Upper lobe of left lung (tissue), 4 donors: ENCODE data around the gene SLC4A2.
A peak's percentile ranks its signal among the peaks of the same experiment; 100 is the strongest.

Experiments
- EP300 ChIP-seq, 4 donors: sonication (generic); formaldehyde crosslinking; IDR thresholded peaks; one replicate each; pipeline ENCODE4 v1.5.1; 2017; ENCODE audit warnings: antibody characterized with exemption in 4 of 4, control low read depth in 2 of 4
- TF ChIP-seq, protein P1 (sequence below), 6 experiments: fragments of 450-650 bp in 4 of 6; fragments of 200-600 bp in 2 of 6; sonication (generic) in 2 of 6; IDR thresholded peaks; one replicate each; pipeline ENCODE4 v1.5.1; 2016 to 2019; ENCODE audit warnings: antibody characterized with exemption in 6 of 6

DNA sequence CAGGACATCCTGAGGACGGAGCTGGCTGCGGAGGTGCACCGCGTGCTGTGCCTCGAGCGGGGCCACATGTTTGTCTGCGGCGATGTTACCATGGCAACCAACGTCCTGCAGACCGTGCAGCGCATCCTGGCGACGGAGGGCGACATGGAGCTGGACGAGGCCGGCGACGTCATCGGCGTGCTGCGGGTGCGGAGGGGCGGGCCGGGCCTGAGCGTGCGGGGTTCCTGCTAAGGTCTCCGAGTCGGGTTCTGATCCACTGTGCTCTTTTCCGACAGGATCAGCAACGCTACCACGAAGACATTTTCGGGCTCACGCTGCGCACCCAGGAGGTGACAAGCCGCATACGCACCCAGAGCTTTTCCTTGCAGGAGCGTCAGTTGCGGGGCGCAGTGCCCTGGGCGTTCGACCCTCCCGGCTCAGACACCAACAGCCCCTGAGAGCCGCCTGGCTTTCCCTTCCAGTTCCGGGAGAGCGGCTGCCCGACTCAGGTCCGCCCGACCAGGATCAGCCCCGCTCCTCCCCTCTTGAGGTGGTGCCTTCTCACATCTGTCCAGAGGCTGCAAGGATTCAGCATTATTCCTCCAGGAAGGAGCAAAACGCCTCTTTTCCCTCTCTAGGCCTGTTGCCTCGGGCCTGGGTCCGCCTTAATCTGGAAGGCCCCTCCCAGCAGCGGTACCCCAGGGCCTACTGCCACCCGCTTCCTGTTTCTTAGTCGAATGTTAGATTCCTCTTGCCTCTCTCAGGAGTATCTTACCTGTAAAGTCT, 45.5 kb upstream of the SLC4A2 start:
- no peak for TF ChIP-seq EP300 (IDR thresholded peaks at IDR 0.05)
- TF ChIP-seq, protein P1, sequence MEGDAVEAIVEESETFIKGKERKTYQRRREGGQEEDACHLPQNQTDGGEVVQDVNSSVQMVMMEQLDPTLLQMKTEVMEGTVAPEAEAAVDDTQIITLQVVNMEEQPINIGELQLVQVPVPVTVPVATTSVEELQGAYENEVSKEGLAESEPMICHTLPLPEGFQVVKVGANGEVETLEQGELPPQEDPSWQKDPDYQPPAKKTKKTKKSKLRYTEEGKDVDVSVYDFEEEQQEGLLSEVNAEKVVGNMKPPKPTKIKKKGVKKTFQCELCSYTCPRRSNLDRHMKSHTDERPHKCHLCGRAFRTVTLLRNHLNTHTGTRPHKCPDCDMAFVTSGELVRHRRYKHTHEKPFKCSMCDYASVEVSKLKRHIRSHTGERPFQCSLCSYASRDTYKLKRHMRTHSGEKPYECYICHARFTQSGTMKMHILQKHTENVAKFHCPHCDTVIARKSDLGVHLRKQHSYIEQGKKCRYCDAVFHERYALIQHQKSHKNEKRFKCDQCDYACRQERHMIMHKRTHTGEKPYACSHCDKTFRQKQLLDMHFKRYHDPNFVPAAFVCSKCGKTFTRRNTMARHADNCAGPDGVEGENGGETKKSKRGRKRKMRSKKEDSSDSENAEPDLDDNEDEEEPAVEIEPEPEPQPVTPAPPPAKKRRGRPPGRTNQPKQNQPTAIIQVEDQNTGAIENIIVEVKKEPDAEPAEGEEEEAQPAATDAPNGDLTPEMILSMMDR (IDR thresholded peaks at IDR 0.05) = peak in 1 of 6 experiments; percentile 20
